ENCODE results near the gene C1QA.
"Not testable (repeated sequence)": the region's sequence is repeated elsewhere in the genome, so short reads cannot be mapped to it uniquely, and the experiment has no call there.

The C1QA gene

GRCh38 chr1:22641247-22641646 lies 4.8 kb downstream of the C1QA start:
- DNase-seq (ENCODE audit: low read depth), result no peak

GRCh38 chr1:22641906-22642636 lies 5.6 kb downstream of the C1QA start:
- DNase-seq (ENCODE audit: low read depth), result peak; percentile 40

- DNase-seq (ENCODE audit: low read depth), result no peak
Measured at GRCh38 chr1:22643381-22643780, 7.0 kb downstream of the C1QA start, which contains the start of gene C1QC. TSS of gene C1QC (plus strand) at chr1:22643633. CDS start at chr1:22644024, 391 bp downstream.

DNA sequence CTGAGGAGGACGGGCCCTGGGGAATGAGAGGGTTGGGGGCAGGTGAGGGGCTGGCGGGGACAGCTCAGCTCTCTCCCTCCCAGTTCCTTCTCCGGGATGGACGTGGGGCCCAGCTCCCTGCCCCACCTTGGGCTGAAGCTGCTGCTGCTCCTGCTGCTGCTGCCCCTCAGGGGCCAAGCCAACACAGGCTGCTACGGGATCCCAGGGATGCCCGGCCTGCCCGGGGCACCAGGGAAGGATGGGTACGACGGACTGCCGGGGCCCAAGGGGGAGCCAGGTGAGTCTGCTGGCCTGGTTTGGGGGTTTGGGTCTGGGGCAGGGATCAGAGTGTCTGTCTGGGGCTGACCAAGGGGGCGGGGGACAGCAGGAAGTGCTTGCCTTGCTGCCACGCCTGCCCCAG lies 7.5 kb downstream of the C1QA start:
- DNase-seq (ENCODE audit: low read depth), result no peak

GRCh38 chr1:22645931-22646330 lies 9.5 kb downstream of the C1QA start:
- DNase-seq (ENCODE audit: low read depth), result no peak

DNA sequence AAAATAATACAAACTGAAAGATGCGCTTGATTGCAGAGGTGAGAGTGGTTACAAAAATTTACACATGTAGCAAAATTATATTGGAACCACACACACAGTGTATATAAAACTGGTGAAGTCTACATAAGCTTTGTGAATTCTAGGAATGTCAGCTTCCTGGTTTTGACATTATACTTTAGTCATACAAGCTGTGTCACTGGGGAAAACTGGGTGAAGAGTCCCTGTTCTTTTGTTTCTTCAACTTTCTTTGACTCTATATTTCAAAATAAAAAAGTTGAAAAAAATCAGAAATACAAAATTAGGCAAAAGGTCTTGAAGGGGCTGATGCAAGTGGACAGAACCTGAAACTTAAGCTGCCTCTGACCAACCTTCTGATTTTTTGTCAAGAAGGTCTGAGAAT lies 10.0 kb downstream of the C1QA start:
- no peak for DNase-seq (ENCODE audit: low read depth)

DNA sequence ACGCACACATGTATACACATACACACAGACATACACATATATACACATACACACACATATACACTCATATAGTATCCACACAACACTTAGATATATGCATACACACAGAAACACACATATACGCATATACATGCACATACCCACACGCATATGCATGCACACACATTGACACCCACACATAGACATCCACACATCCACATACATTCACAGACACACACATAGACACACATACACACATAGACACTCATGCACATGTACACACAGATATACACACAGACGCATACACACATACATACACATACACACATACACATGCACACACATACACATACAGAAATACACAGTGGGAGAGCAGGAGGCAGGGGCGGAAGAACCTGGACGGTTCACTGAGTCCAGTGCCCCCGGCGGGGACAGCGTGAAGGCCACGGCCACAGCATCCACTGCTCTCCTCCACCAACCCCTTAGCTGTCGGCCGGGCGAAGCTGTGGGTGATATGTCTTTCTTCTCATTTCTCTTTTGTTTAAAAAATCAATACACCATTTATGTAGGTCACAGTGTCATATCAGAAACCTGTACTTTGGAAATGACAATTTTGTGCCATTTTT lies 13.8 kb downstream of the C1QA start:
- no peak for DNase-seq (ENCODE audit: low read depth)

- no peak for DNase-seq (ENCODE audit: low read depth)
Measured at GRCh38 chr1:22651941-22652856, 15.8 kb downstream of the C1QA start.

- DNase-seq (ENCODE audit: low read depth), result no peak
Measured at GRCh38 chr1:22652881-22653316, 16.5 kb downstream of the C1QA start, which contains the start of gene C1QB. TSS of gene C1QB (plus strand) at chr1:22653236. CDS start at chr1:22659463, 6,227 bp downstream.

DNA sequence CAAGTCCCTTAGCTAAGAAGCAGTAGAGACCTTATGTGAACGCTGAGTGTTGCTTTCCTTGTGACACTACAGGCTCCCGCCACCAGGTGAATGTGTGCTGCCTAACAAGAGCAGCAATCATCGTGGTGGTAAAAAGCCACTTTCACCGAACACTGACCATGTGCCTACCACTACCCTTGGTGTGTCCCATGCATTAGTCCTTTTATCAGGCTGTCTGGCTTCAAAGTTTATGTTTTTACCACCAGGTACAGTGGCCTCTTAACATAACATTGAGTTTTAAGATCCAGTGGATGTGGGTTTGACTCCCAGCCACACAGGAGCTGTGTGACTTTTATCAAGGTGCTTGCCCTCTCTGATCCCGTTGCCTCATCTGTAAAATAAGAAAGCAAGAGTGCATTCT lies 18.3 kb downstream of the C1QA start:
- no peak for DNase-seq (ENCODE audit: low read depth)

DNA sequence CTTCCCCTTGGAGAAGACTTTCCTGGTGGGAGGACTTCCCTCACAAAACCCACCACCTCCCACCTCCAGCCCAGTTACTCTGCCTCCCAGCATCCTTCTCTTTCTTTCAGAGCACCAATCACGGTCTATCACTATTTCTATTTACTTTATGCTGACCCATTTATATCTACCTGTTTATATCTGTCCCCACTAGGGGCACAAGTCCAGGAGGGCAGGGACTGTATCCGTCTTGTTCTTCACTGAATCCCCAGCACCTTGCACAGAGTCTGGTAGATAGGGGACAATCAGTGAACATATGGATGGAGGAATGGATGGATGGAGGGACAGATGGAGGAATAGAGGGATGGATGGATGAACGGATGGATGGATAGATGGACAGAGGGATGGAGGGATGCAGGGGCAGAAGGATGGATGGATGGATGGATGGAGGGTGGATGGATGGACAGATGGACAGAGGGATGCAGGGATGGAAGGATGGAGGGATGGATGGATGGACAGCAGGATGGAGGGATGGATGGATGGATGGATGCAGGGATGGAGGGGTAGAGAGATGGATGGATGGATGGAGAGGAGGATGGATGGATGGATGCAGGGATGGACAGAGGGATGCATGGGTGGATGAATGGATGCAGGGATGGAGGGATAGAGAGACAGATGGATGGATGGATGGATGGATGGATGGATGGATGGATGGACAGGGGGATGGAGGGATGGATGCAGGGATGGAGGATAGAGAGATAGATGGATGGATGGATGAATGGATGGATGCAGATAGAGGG lies 22.1 kb downstream of the C1QA start:
- no peak for DNase-seq (ENCODE audit: low read depth)

- no peak for DNase-seq (ENCODE audit: low read depth)
Measured at GRCh38 chr1:22660716-22661241, 24.4 kb downstream of the C1QA start.

DNA sequence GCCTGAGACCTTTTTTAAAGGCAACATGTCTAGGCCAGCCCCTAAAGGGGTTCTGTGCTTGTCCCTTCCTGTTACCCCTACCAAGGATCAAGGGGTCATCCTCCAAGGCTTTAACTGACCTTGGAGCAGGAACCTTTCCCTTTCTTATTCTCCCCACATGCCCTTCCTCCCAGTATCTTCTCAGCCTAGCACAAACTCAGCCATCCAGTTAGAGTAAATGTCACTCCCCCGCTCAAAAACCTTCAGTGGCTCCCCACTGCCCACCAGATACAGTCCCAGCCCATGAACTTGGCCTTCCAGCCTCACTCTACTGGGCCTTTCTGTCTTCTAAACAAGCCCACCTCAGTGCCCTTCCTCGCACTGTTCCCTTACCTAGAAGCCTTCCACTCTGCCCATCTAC lies 25.5 kb downstream of the C1QA start:
- DNase-seq (ENCODE audit: low read depth), result no peak

GRCh38 chr1:22662318-22662717 lies 25.9 kb downstream of the C1QA start:
- no peak for DNase-seq (ENCODE audit: low read depth)

DNA sequence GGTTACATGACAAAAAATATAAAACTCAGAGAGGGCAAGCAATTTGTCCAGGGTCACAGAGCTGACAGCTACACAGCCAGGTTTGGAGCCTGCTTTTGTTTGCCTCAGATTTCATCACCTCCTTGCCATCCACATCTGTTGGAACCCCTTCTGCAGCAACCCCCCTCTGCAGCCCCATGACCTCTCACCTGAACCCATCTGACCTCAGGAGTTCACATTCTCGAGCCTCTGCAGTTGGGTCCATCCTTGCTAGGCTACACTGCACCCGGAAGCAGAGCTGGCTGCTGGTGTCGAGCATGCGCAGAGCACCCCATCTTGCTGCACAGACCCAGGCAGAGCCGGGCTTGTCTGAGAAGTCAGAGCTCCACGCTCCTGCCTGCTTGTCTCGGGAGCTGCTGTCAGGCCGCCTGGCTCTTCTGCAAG lies 26.6 kb downstream of the C1QA start:
- DNase-seq (ENCODE audit: low read depth), result no peak

GRCh38 chr1:22665752-22666151 lies 29.3 kb downstream of the C1QA start:
- no peak for DNase-seq (ENCODE audit: low read depth)

DNA sequence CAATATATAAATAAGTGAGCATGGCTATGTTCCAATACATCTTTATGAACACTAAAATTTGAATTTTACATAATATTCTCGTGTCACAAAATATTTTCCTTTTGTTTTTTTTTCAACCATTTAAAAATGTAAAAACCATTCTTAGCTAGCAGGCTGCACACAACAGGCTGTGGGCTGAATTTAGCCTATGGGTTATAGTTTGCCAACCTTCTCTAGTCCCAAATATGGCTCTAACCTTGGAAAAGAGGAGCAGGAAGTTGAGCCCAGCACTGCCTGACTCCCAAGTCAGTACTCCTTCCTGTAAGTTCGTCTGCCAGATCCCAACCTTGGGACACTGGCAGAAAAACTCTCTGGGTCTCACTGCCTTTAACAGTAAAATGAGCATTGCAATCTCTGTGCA lies 30.0 kb downstream of the C1QA start:
- DNase-seq (ENCODE audit: low read depth), result no peak

DNA sequence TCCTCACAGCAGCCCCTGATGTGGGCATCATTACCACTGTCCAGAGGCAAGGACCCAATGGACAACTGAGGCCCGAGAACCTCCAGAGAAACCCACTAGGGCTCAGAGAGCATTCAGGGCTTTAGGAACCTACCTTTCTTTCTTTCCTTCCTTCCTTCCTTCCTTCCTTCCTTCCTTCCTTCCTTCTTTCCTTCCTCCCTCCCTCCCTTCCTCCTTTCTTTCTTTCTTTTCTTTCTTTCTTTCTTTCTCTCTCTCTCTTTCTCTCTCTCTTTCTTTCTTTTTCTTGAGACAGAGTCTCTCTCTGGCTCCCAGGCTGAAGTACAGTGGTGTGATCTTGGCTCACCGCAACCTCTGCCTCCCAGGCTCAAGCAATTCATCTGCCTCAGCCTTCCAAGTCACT lies 32.4 kb downstream of the C1QA start:
- not testable (repeated sequence) for DNase-seq (ENCODE audit: low read depth)

DNA sequence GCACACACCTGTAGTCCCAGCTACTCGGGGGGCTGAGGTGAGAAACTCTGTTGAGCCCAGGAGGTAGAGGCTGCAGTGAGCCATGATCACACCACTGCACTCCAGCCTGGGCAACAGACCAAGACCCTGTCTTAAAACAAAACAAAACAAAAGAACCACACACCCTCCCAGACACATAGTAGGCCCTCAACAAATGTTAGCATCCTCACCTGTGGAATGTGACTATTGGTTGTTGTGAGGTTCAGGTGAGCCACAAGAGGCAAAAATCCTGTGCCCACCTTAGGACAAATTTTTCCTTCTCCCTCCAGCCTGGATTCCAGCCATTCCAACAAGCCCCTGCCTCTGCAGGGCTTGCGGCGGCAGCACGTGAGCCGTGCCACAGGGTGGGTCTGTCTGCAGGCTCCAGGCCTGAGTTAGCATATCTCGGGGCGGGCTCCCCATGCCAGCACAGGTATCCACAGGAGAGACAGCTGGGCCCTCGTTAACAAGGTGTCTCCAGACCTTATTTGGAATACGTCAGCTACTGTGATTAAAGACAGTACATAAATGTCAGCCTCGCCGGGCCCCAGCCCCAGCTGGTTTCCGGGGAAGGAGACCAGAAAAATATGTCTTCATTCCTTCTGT lies 34.0 kb downstream of the C1QA start:
- DNase-seq (ENCODE audit: low read depth), result no peak

DNA sequence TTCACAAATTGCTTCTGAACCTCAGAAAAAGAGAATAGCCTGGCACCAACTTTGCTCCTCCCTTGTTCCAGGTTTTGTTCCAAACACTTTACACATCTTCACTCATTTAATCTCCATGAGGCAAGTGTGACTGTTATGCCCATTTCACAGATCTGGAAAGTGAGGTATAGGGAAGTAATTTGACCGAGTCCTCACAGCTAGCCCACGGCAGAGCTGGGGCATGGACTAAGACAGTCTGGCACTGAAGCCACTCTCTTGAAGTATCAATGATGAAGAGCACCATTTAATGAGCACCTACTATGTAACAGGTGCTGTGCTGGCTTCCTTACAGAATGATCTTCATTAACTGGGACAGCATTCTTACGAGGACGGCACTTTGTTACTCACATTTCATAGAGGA lies 35.6 kb downstream of the C1QA start:
- no peak for DNase-seq (ENCODE audit: low read depth)
